Measurements from ENCODE around the gene NLRP6. TPM values are rescaled to one million over a fixed set of nuclear protein-coding genes. Genes with fewer than 3 reads are reported as not detected.
"Not testable (repeated sequence)": the region's sequence is repeated elsewhere in the genome, so short reads cannot be mapped to it uniquely, and the experiment has no call there.

Gene NLRP6
- total RNA-seq, 4 donors from 2014 or later, result 0.75 to 1.3 TPM; not detected in 2

- Histone ChIP-seq H3K36me3 (no peaks in the 10 kb centered on the region), H3K4me1 (peaks cover 17 to 43% (median 26%) of the 10 kb centered on the region in 3 donors), H3K9me3 (no peaks in the 10 kb centered on the region), H3K4me3 (no peak overlapping the region), H3K27ac (no peak overlapping the region), H3K27me3 (peaks cover 8 to 84% (median 20%) of the 10 kb centered on the region in 4 donors)
- 72 to 95% methylated on average over 7 to 9 of the region's 29 CpGs for WGBS, 2 donors
- TF ChIP-seq POLR2A (IDR thresholded peaks at IDR 0.05) (no peak), CTCF (IDR thresholded peaks at IDR 0.05) (no peak)
- DNase-seq, result no peak
- intact Hi-C loops (cut with DNase I), result no loop called here
Measured at GRCh38 chr11:285021-285893, 7.0 kb downstream of the NLRP6 start.

- Histone ChIP-seq H3K4me1 (peaks cover 17 to 40% (median 20%) of the 10 kb centered on the region in 3 donors), H3K36me3 (no peaks in the 10 kb centered on the region), H3K27me3 (peaks cover 4 to 78% (median 17%) of the 10 kb centered on the region in 4 donors), H3K9me3 (no peaks in the 10 kb centered on the region), H3K27ac (no peak overlapping the region), H3K4me3 (no peak overlapping the region)
- intact Hi-C loops (cut with DNase I), result no loop called here
- DNase-seq, result no peak
- WGBS, 2 donors, result 83 to 100% methylated on average over 3 to 4 of the region's 8 CpGs
- TF ChIP-seq CTCF (IDR thresholded peaks at IDR 0.05), result no peak
- TF ChIP-seq POLR2A (IDR thresholded peaks at IDR 0.05), result no peak
Measured at GRCh38 chr11:285894-286220, 7.7 kb downstream of the NLRP6 start.

GRCh38 chr11:286977-287820 lies 9.0 kb downstream of the NLRP6 start:
- H3K36me3 ChIP-seq; DNase-seq; intact Hi-C loops (cut with DNase I); H3K9me3 ChIP-seq: not testable (repeated sequence)
- Histone ChIP-seq H3K27ac (peak overlapping the region in 2 of 4 donors; percentile 34 to 79), H3K27me3 (peaks cover 3 to 65% (median 4%) of the 10 kb centered on the region in 4 donors), H3K4me1 (peaks cover 10 to 29% (median 17%) of the 10 kb centered on the region in 3 donors), H3K4me3 (peak overlapping the region in 3 of 4 donors; percentile 55 to 95 (median 76))
- 64 to 79% methylated on average over 25 of the region's 27 CpGs for WGBS, 2 donors

- H3K36me3 ChIP-seq, result peaks cover 0 to 11% (median 0%) of the 10 kb centered on the region in 3 donors
- TF ChIP-seq POLR2A (IDR thresholded peaks at IDR 0.05), result no peak
- no peak for TF ChIP-seq CTCF (IDR thresholded peaks at IDR 0.05)
- WGBS, 2 donors, result 20 to 52% methylated on average over 15 to 28 of the region's 41 CpGs
- peak overlapping the region; percentile 55 to 95 (median 74) for H3K4me3 ChIP-seq
- intact Hi-C loops (cut with DNase I), result no loop called here
- no peaks in the 10 kb centered on the region for H3K9me3 ChIP-seq
- peaks cover 10 to 29% (median 17%) of the 10 kb centered on the region in 3 donors for H3K4me1 ChIP-seq
- H3K27ac ChIP-seq, result peak overlapping the region; percentile 40 to 84 (median 74)
- DNase-seq, result no peak
- H3K27me3 ChIP-seq, result peaks cover 0 to 57% (median 2%) of the 10 kb centered on the region in 4 donors
Measured at GRCh38 chr11:287821-288477, 9.7 kb downstream of the NLRP6 start.

Data from esophagus squamous epithelium (tissue), 5 donors.